ENCODE measurements around the gene OPHN1.

The OPHN1 gene, protein sequence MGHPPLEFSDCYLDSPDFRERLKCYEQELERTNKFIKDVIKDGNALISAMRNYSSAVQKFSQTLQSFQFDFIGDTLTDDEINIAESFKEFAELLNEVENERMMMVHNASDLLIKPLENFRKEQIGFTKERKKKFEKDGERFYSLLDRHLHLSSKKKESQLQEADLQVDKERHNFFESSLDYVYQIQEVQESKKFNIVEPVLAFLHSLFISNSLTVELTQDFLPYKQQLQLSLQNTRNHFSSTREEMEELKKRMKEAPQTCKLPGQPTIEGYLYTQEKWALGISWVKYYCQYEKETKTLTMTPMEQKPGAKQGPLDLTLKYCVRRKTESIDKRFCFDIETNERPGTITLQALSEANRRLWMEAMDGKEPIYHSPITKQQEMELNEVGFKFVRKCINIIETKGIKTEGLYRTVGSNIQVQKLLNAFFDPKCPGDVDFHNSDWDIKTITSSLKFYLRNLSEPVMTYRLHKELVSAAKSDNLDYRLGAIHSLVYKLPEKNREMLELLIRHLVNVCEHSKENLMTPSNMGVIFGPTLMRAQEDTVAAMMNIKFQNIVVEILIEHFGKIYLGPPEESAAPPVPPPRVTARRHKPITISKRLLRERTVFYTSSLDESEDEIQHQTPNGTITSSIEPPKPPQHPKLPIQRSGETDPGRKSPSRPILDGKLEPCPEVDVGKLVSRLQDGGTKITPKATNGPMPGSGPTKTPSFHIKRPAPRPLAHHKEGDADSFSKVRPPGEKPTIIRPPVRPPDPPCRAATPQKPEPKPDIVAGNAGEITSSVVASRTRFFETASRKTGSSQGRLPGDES

DNA sequence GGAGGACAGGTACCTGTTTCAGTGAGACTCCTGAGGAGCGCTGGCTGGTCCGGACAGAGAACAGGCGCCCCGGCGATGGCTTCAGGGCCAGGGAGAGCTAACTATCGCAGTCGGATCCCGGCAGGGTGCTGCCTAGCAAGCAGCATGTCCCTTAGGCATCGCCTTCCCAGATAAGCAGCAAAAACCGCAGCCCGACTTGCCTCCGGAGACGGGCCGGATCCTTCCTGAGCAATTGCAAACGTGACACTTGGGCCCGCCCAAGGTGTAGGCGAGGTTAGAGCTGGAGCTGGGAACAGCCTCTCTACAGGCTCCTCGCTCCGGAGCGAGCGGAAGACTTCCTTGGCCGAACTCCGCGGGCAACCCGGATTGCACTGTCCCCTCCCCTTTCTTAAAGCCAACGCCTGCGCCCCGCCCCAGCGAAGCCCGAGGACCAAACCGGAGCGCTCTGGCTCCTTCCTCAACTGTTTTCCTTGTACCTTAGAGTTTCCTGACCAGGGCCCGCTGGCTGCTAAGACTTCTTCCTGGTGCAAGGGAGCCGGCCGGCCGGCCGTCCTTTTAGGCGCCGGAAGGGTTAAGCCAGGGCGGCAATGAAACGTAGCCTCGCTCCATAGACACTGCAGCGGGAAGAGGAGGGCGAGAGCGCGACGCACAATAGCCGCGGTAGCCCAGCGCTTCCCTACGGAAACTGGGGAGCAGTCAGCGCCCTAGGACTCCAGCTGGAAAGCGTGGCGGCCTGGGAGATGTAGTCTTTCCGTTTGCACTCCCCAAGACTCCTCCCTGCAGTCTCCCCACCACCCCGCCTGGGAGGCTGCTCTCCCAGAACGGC is at the start of gene OPHN1:
Gene OPHN1 (minus strand): TSS at position 341 of the 826 bp plus-strand sequence. CDS start 475 bp downstream, outside the sequence.
- Histone ChIP-seq H3K27ac (ENCODE audit: low read length) (no peak within 1 kb of the TSS), H3K27me3 (ENCODE audit: control insufficient read depth, insufficient read depth, low read length) (no peaks in the 10 kb centered on the region), H3K4me1 (ENCODE audit: control insufficient read depth, insufficient read depth, low read length) (peaks cover 3% of the 10 kb centered on the region; the same call in 1 of the 2 replicates), H3K4me3 (ENCODE audit: low read length) (peak within 1 kb of the TSS; percentile 74; the same call in 1 of the 2 replicates), H3K9me3 (ENCODE audit: control insufficient read depth, insufficient read depth, low read length) (no peaks in the 10 kb centered on the region), H3K36me3 (ENCODE audit: control insufficient read depth, insufficient read depth, low read length) (no peaks in the 10 kb centered on the region)
- peak; percentile 35 for DNase-seq (ENCODE audit: low read depth, low spot score)
- WGBS (ENCODE audit: insufficient coverage, insufficient read length) = no CpG with 5 or more reads among the region's 57 CpGs

DNA sequence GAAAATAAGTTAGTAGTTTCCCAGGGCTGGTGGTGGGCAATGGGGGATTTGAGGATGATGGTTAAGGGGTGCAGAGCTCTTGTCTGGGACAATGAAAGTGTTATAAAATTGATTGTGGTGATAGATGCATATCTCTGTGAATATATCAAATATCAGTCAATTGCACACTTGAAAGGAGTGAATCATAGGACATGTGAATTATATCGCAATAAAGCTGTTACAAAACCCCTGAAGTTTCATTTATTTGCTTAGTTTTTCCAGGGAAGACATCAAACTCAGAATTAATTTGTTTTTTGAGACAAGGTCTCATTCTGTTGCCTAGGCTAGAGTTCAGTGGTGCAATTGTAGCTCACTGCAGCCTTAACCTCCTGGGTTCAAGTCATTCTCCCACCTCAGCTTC is 47.7 kb upstream of the OPHN1 start:
- H3K4me1 ChIP-seq (ENCODE audit: control insufficient read depth, insufficient read depth, low read length) = no peaks in the 10 kb centered on the region
- no peaks in the 10 kb centered on the region for H3K27me3 ChIP-seq (ENCODE audit: control insufficient read depth, insufficient read depth, low read length)
- DNase-seq (ENCODE audit: low read depth, low spot score) = no peak
- H3K9me3 ChIP-seq (ENCODE audit: control insufficient read depth, insufficient read depth, low read length) = no peaks in the 10 kb centered on the region
- no peak overlapping the region for H3K4me3 ChIP-seq (ENCODE audit: low read length)
- no peak overlapping the region for H3K27ac ChIP-seq (ENCODE audit: low read length)
- no peaks in the 10 kb centered on the region for H3K36me3 ChIP-seq (ENCODE audit: control insufficient read depth, insufficient read depth, low read length)
- WGBS (ENCODE audit: insufficient coverage, insufficient read length) = no CpG with 5 or more reads among the region's 1 CpG

DNA sequence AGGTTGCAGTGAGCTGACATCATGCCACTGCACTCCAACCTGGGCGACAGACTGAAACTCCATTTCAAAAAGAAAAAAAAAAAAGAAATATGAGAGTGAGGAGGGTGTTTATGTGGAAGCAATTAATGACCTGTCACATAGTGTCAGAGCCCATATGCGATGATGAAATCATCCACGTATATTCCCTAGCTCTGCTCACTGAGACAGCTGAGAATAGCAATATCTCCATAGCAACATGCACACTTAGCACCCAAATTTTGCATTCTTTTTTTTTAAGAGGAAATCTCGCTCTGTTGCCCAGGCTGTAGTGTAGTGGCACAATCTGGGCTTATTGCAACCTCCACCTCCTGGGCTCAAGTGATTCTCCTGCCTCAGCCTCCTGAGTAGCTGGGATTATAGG is 31.5 kb upstream of the OPHN1 start:
- no peaks in the 10 kb centered on the region for H3K27me3 ChIP-seq (ENCODE audit: control insufficient read depth, insufficient read depth, low read length)
- H3K4me1 ChIP-seq (ENCODE audit: control insufficient read depth, insufficient read depth, low read length) = no peaks in the 10 kb centered on the region
- no peak overlapping the region for H3K27ac ChIP-seq (ENCODE audit: low read length)
- H3K9me3 ChIP-seq (ENCODE audit: control insufficient read depth, insufficient read depth, low read length) = no peaks in the 10 kb centered on the region
- H3K4me3 ChIP-seq (ENCODE audit: low read length) = no peak overlapping the region
- no peak for DNase-seq (ENCODE audit: low read depth, low spot score)
- H3K36me3 ChIP-seq (ENCODE audit: control insufficient read depth, insufficient read depth, low read length) = no peaks in the 10 kb centered on the region
- no CpG with 5 or more reads among the region's 4 CpGs for WGBS (ENCODE audit: insufficient coverage, insufficient read length)

DNA sequence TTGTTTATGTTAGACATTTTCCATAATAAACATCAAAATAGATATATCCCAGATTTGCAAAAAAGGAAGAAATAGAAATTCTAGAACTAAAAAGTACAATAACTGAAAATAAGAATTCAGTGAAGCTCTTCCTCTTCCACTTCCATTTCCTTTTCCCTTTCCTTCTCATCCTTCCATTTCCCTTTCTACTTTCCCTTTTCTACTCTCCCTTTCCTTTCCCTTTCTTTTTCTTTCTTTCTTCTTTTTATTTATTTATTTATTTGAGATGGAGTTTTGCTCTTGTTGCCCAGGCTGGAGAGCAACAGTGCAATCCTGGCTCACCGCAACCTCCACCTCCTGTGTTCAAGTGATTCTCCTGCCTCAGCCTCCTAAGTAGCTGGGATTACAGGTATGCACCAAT is 30.6 kb upstream of the OPHN1 start:
- no CpG with 5 or more reads among the region's 1 CpG for WGBS (ENCODE audit: insufficient coverage, insufficient read length)
- no peaks in the 10 kb centered on the region for H3K4me1 ChIP-seq (ENCODE audit: control insufficient read depth, insufficient read depth, low read length)
- DNase-seq (ENCODE audit: low read depth, low spot score) = no peak

DNA sequence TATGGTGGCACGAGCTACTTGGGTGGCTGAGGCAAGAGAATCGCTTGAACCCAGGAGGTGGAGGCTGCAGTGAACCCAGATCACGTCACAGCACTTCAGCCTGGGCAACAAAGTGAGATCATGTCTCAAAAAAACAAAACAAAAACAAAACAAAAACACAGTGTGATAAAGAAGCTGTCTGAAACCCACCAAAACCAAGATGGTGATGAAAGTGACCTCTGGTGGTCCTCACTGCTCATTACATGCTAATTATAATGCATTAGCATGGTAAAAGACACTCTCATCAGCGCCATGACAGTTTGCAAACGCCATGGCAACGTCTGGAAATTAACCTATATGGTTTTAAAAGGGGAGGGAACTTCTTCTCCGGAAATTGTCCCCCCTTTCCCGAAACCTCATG is 29.4 kb upstream of the OPHN1 start:
- WGBS (ENCODE audit: insufficient coverage, insufficient read length) = no CpG with 5 or more reads among the region's 8 CpGs
- no peak overlapping the region for H3K27ac ChIP-seq (ENCODE audit: low read length)
- H3K27me3 ChIP-seq (ENCODE audit: control insufficient read depth, insufficient read depth, low read length) = no peaks in the 10 kb centered on the region
- H3K4me3 ChIP-seq (ENCODE audit: low read length) = no peak overlapping the region
- no peaks in the 10 kb centered on the region for H3K4me1 ChIP-seq (ENCODE audit: control insufficient read depth, insufficient read depth, low read length)
- no peaks in the 10 kb centered on the region for H3K36me3 ChIP-seq (ENCODE audit: control insufficient read depth, insufficient read depth, low read length)
- peak; percentile 22 for DNase-seq (ENCODE audit: low read depth, low spot score)
- H3K9me3 ChIP-seq (ENCODE audit: control insufficient read depth, insufficient read depth, low read length) = no peaks in the 10 kb centered on the region

More for the DNA sequence above, 30.6 kb upstream of the OPHN1 start:
- Histone ChIP-seq H3K27me3 (ENCODE audit: control insufficient read depth, insufficient read depth, low read length) (no peaks in the 10 kb centered on the region), H3K4me3 (ENCODE audit: low read length) (no peak overlapping the region), H3K36me3 (ENCODE audit: control insufficient read depth, insufficient read depth, low read length) (no peaks in the 10 kb centered on the region), H3K9me3 (ENCODE audit: control insufficient read depth, insufficient read depth, low read length) (no peaks in the 10 kb centered on the region), H3K27ac (ENCODE audit: low read length) (no peak overlapping the region)

DNA sequence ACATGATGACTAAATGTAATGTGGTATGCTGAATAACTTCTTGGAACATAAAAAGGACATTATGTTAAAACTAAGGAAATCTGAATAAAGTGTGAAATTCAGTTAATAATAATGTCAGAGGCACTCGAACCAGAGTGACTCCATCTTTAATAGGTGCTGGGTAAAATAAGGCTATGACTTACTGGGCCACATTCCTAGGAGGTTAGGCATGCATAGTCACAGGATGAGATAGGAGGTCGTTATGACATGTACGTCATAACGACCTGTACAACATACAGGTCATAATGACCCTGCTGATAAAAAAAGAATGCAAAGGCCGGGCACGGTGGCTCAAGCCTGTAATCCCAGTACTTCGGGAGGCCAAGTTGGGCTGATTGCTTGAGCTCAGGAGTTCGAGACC is 28.9 kb upstream of the OPHN1 start:
- H3K9me3 ChIP-seq (ENCODE audit: control insufficient read depth, insufficient read depth, low read length) = no peaks in the 10 kb centered on the region
- H3K27ac ChIP-seq (ENCODE audit: low read length) = no peak overlapping the region
- DNase-seq (ENCODE audit: low read depth, low spot score) = no peak
- no CpG with 5 or more reads among the region's 8 CpGs for WGBS (ENCODE audit: insufficient coverage, insufficient read length)
- H3K27me3 ChIP-seq (ENCODE audit: control insufficient read depth, insufficient read depth, low read length) = no peaks in the 10 kb centered on the region
- H3K4me1 ChIP-seq (ENCODE audit: control insufficient read depth, insufficient read depth, low read length) = no peaks in the 10 kb centered on the region
- H3K36me3 ChIP-seq (ENCODE audit: control insufficient read depth, insufficient read depth, low read length) = no peaks in the 10 kb centered on the region
- no peak overlapping the region for H3K4me3 ChIP-seq (ENCODE audit: low read length)

DNA sequence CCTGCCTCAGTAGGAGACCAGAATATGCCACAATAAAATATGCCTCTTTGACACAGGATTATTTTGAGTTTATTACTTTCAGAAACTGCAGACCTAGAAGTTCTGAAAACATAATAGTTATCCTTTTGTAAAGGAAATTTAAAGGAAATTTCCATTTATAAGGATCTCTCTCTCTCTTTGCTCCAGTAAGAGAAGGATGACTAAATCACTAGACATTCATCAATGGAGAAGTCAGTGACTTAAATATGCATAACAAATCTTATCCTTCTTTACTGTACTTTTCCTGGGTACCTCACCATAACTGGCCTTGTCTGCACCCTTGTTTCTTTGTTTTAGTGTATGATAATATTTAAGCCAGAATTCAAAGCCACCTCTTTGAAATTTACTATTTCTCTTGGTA is 28.3 kb upstream of the OPHN1 start:
- Histone ChIP-seq H3K4me1 (ENCODE audit: control insufficient read depth, insufficient read depth, low read length) (no peaks in the 10 kb centered on the region), H3K27ac (ENCODE audit: low read length) (no peak overlapping the region), H3K9me3 (ENCODE audit: control insufficient read depth, insufficient read depth, low read length) (no peaks in the 10 kb centered on the region), H3K27me3 (ENCODE audit: control insufficient read depth, insufficient read depth, low read length) (no peaks in the 10 kb centered on the region), H3K4me3 (ENCODE audit: low read length) (no peak overlapping the region), H3K36me3 (ENCODE audit: control insufficient read depth, insufficient read depth, low read length) (no peaks in the 10 kb centered on the region)
- no peak for DNase-seq (ENCODE audit: low read depth, low spot score)

DNA sequence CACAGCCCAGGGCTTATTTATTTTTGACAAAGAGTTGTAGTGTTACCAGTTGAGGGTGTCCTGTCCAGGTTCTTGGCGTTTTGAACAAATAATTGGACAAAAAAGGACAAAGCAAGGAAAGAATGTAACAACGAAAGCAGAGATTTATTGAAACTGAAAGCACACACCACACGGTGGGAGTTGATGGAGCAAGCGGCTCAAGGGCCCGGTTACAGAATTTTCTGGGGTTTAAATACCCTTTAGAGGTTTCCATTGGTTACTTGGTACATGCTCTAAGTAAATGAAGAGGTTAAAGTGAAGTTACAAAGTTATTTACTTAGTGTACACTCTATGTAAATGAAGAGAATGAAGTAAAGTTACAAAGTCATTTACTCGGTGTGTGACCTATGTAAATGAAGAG is 27.8 kb upstream of the OPHN1 start:
- no peak for DNase-seq (ENCODE audit: low read depth, low spot score)
- H3K4me1 ChIP-seq (ENCODE audit: control insufficient read depth, insufficient read depth, low read length) = no peaks in the 10 kb centered on the region
- no CpG with 5 or more reads among the region's 6 CpGs for WGBS (ENCODE audit: insufficient coverage, insufficient read length)
- H3K27me3 ChIP-seq (ENCODE audit: control insufficient read depth, insufficient read depth, low read length) = no peaks in the 10 kb centered on the region
- H3K27ac ChIP-seq (ENCODE audit: low read length) = no peak overlapping the region
- no peaks in the 10 kb centered on the region for H3K36me3 ChIP-seq (ENCODE audit: control insufficient read depth, insufficient read depth, low read length)
- H3K9me3 ChIP-seq (ENCODE audit: control insufficient read depth, insufficient read depth, low read length) = no peaks in the 10 kb centered on the region
- H3K4me3 ChIP-seq (ENCODE audit: low read length) = no peak overlapping the region

DNA sequence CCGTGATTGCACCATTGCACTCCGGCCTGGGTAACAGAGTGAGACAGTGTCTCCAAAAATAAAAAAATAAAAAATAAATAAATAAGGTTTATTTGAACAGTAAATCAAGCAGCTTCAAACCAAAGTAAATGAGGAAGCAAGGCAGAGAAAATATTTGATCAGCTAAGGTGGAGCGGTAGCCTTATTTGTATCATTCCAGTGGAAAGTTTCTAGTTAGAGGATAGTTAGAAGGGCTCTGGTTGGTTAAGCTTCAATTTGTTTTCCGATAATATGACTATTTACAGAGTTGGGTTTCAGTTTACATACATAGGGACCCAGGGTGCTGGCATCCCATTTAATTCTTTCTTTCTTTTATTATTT is 21.8 kb upstream of the OPHN1 start:
- Histone ChIP-seq H3K9me3 (ENCODE audit: control insufficient read depth, insufficient read depth, low read length) (no peaks in the 10 kb centered on the region), H3K4me1 (ENCODE audit: control insufficient read depth, insufficient read depth, low read length) (no peaks in the 10 kb centered on the region), H3K27ac (ENCODE audit: low read length) (no peak overlapping the region), H3K36me3 (ENCODE audit: control insufficient read depth, insufficient read depth, low read length) (no peaks in the 10 kb centered on the region), H3K4me3 (ENCODE audit: low read length) (no peak overlapping the region), H3K27me3 (ENCODE audit: control insufficient read depth, insufficient read depth, low read length) (no peaks in the 10 kb centered on the region)
- no CpG with 5 or more reads among the region's 4 CpGs for WGBS (ENCODE audit: insufficient coverage, insufficient read length)
- no peak for DNase-seq (ENCODE audit: low read depth, low spot score)

DNA sequence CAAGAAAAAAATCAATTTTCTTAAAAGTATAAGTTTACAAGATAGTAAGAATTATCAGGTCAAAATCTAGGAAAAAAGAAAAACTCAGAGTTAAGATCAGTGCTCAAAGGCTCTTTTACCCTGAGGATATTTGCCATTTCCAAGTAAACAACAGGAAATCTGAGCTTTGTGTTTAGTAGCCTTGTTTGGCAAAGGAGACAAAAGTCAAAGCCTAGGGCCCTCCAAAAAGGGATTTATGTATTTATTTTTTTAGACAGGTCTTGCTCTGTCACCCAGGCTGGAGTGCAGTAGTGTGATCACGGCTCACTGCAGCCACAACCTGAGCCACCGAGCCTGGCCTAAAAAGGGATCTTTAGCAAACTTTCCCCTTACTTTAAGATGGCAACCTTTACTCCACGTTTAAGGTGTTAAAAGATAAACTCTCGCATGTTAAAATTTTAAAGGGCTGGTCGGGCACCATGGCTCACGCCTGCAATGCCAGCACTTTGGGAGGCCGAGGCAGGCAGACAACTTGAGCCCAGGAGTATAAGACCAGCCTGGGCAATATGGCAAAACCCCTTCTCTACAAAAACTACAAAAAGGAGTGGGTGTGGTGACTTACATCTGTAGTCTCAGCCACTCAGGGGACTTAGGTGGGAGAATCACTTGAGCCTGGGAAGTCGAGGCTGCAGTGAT is 21.3 kb upstream of the OPHN1 start:
- Histone ChIP-seq H3K9me3 (ENCODE audit: control insufficient read depth, insufficient read depth, low read length) (no peaks in the 10 kb centered on the region), H3K4me1 (ENCODE audit: control insufficient read depth, insufficient read depth, low read length) (no peaks in the 10 kb centered on the region), H3K4me3 (ENCODE audit: low read length) (no peak overlapping the region), H3K27ac (ENCODE audit: low read length) (no peak overlapping the region), H3K36me3 (ENCODE audit: control insufficient read depth, insufficient read depth, low read length) (no peaks in the 10 kb centered on the region), H3K27me3 (ENCODE audit: control insufficient read depth, insufficient read depth, low read length) (no peaks in the 10 kb centered on the region)
- no CpG with 5 or more reads among the region's 8 CpGs for WGBS (ENCODE audit: insufficient coverage, insufficient read length)
- no peak for DNase-seq (ENCODE audit: low read depth, low spot score)

Data from iPS DF 6.9 (cell line).